ENCODE data around the gene CLCA2.

Gene CLCA2

GRCh38 chr1:86434059-86434458 is 10.1 kb downstream of the CLCA2 start:
- DNase-seq: no peak

GRCh38 chr1:86435327-86435726 is 11.4 kb downstream of the CLCA2 start:
- DNase-seq: no peak

- DNase-seq: no peak
These were observed 12.1 kb downstream of the CLCA2 start for GRCh38 chr1:86436041-86436440.

GRCh38 chr1:86441581-86441980 is 17.6 kb downstream of the CLCA2 start:
- no peak for DNase-seq

GRCh38 chr1:86441997-86442396 is 18.0 kb downstream of the CLCA2 start:
- no peak for DNase-seq

DNA sequence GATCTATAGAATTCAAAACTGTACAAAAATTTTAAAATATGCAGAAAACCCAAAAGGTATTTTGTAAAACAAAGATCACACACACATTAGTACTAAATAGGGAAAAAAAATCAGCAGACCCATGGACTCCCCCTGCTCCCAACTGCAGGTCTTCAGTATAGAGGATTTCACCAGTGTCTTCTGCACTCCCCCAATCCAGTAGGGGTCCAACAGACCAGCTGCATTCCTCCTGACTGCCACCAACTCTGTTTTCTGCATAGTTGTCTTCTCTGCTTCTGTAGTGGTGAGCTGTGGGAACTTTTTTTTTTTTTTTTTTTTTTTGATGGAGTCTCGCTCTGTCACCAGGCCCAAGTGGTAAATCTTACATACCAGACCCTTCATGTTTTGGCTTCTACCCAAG is 21.9 kb downstream of the CLCA2 start:
- no peak for DNase-seq

DNA sequence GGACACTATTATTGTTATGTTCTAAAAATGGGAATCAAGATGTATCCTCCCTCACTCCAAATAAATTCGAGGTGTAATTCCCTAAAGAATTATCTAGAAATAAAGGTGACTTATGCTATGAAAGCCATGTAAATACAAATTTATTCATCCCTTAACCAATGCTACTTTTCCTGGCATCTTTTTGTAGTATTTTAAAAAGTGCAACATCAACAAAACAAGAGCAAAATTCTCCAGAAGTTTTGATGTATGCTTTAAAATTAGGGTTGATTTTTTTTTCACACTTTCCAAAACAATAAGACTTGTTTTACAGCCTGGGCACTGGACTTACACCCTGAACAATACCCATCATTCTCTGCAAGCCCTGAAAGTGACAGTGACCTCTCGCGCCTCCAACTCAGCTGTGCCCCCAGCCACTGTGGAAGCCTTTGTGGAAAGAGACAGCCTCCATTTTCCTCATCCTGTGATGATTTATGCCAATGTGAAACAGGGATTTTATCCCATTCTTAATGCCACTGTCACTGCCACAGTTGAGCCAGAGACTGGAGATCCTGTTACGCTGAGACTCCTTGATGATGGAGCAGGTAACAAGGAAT is 23.3 kb downstream of the CLCA2 start:
- DNase-seq: no peak

- no peak for DNase-seq
These were observed 24.7 kb downstream of the CLCA2 start for GRCh38 chr1:86448670-86449069.

GRCh38 chr1:86449103-86449502 is 25.1 kb downstream of the CLCA2 start:
- DNase-seq: no peak

DNA sequence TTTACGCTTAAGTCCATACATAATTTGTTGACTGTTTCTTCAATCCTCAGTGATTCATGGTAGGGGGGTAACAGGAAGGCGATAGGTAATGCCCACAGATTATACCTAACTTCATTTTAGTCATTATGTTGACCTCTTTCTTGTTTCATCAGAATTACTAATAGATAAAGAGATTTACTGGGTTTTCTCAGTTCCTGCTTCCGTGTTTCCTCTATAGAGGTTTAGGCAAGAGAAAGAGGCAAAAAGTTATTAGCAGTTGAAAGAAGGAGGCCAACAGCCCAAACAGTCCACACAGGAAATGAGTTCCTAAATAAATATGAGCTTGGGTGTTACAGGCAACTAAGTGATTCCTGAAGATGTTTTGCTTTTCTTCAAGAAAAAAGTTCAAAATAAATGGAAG is 26.9 kb downstream of the CLCA2 start:
- no peak for DNase-seq

DNA sequence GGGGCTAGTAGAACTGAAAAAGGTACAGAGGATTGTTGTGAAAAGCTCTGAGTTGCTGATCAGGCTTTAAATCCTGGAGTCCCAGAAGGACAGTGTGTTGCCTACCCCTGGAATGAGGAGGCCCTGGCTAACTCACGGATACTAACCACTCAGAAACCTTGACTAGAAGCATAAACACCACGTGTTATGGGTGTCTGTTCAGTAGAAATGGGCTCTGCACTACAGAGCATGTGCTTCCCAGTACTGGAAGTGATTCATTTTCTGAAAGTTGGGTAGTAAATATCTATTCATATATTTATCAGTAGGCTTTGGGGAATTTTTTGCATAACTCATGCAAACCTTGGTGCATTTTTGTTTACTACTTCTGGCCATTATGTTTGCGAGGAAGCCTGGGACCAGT is 29.7 kb downstream of the CLCA2 start:
- no peak for DNase-seq

DNA sequence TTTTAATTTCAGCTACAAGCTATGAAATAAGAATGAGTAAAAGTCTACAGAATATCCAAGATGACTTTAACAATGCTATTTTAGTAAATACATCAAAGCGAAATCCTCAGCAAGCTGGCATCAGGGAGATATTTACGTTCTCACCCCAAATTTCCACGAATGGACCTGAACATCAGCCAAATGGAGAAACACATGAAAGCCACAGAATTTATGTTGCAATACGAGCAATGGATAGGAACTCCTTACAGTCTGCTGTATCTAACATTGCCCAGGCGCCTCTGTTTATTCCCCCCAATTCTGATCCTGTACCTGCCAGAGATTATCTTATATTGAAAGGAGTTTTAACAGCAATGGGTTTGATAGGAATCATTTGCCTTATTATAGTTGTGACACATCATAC is 31.1 kb downstream of the CLCA2 start:
- DNase-seq: no peak

- no peak for DNase-seq
These were observed 37.0 kb downstream of the CLCA2 start for GRCh38 chr1:86460998-86461397.

DNA sequence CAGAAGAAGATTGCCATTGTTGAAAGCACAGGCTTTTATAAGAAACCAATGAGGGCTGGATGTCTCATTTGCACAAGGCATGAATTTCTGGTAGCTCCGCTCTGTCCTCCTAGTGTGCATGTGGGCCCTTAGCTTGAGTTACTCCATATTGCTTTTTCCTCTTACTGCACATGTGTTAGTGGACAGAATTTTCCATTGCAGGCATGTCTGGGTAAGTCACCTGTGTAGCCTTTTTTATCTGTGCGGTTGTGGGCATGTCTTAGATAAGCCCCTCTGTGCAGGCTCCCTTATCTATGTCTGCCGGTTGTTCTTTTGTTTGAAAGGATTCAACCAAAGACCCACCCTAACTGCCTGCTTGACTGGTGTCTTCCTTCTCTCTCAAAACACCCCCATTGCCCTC is 37.5 kb downstream of the CLCA2 start:
- DNase-seq: no peak

GRCh38 chr1:86464819-86465218 is 40.8 kb downstream of the CLCA2 start:
- DNase-seq: no peak

DNA sequence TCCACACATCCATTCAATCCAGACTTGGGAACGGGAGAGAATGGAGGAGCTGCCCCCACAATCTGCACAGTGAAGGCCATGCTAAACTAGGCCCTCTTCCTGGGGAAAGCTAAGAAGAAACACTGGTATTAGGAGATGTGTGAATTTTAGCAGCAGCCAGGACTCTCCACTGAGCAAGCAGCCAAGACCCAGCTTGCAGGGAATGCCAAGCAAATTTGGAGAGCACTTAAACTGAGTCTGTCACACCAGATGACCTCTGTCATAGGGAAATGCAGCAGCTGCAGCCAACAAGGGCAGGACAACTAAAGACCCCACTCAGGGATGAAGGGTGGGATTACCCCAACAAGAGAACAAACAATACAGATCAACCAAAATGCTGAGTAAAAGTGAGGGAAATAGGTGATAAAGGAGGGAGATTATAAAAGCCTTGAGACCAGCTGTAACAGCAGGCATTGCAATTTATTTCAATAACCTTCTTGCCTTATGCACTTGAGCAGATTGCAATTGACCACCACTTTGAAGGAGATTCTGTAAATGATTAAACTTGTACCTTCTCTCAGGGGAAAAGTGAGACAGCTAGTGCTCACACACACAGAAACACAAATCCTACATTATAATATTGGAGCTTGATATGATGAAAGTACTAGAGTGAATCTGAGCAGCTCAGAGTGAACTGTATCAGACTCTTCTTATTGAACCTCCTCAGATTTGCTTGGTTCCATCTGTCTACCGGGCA is 42.3 kb downstream of the CLCA2 start:
- no peak for DNase-seq

DNA sequence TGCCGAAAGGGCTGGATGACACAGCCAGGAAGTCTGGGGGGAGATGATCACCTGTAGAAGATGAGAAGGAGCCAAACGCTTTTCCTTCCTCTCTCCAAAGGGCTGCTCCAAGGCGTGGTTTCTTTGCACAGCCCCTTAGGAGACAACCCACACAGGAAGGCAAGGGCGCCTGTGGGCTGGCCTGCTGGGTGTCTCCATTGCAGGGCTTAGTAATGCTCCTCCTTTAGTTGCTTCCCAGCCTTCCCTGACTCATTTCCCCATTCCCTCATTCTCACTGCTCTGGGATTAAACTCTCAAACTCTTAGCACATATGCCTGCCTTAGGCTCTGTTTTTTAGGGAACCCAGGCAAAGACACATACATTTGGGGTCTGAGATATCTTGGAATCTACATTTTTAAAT is 43.0 kb downstream of the CLCA2 start:
- DNase-seq: no peak

DNA sequence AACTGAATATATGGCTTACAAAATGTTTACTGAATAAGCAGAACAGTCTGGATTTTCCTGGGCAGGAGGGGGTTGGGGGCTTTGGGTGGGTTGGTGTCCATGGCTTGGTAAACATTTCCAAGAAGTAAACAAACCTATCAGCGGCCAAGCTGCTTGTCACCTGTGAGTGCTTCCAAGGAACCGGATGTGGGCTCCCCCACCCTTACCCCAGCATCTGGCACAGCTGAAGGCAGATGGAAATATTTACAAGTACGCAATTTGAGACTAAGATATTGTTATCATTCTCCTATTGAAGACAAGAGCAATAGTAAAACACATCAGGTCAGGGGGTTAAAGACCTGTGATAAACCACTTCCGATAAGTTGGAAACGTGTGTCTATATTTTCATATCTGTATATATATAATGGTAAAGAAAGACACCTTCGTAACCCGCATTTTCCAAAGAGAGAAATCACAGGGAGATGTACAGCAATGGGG is 44.6 kb downstream of the CLCA2 start, which contains the start of gene CLCA1:
CLCA1 (plus strand) TSS at position 427 of the 477 bp plus-strand sequence; CDS start at position 472, 45 bp downstream.
- DNase-seq: no peak

DNA sequence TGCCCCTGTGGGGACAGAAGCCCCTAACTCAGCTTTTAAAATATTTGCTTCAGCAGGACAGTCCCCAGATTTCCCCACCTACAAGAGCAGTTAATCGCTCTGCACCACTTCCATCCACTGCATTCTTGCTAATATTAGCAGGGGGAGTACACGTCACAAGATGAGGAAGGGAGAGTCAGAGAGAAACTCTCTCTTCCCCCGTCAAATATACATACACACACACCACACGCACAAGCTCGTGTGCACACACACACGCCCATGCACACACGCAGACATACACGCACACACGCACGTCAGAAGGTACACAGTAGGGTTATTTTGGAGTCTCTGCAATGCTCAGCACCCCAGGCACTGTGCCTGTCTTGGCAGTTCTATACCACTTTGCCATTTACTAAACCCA is 46.9 kb downstream of the CLCA2 start:
- no peak for DNase-seq

GRCh38 chr1:86471291-86471690 is 47.3 kb downstream of the CLCA2 start:
- DNase-seq: no peak

- no peak for DNase-seq
These were observed 48.2 kb downstream of the CLCA2 start for GRCh38 chr1:86472152-86472551.

GRCh38 chr1:86472767-86473166 is 48.8 kb downstream of the CLCA2 start:
- no peak for DNase-seq

DNA sequence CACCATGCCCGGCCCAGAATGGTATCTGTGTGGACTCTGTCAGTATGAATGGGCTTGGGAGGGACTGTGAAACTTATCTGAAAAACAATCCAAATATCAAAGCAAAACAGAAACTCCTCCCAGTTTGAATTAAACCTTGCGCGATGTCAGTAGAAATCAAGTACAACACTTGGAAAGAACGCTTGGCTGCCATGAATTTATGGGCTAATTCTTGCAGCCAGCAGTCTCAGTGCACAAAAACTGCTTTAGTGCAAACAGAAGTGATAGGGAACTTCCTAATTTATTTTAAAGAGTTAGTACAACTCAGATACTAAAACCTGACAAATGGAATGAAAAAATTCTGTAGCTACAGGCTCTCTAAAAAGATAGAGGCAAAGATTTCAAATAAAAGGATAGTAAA is 53.3 kb downstream of the CLCA2 start:
- no peak for DNase-seq

DNA sequence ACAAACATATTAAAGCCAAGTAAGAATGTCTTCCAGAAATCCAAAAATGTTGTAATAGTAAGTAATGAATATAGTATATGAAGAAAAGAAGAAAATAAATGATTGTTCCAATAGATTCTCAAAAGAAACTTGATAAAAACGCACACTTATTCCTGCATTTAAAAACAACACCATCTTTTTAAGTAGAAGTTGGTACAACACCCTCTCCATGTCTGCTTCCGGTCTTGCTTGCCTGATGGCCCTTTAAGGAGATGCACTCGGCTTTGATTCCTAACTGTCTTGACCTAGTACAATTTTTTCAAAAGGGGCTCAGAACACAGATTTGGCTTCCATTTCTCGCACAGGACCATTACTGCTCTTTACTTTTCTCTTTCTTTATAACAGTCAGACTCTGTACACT is 53.7 kb downstream of the CLCA2 start:
- no peak for DNase-seq
